Omental fat pad (tissue), 4 donors: ENCODE results near the gene TOMM40. TPM values are rescaled to one million over a fixed set of nuclear protein-coding genes. Genes with fewer than 3 reads are reported as not detected.
"Not testable (repeated sequence)": the region's sequence is repeated elsewhere in the genome, so short reads cannot be mapped to it uniquely, and the experiment has no call there.

Experiments
- ATAC-seq: fragments of 150-250 bp; one replicate; pipeline ENCODE4 v1.9.1; 2016; ENCODE audit warnings: mild to moderate bottlenecking, moderate library complexity; ENCODE audit not compliant: low FRiP score
- DNase-seq: peaks from one replicate; pipeline ENCODE4 v3.0.0-alpha.2; 2019; ENCODE audit warnings: low spot score
- CTCF ChIP-seq, 3 donors: fragments of 450-650 bp; IDR thresholded peaks; one replicate each; pipeline ENCODE4 v1.5.1; 2016 to 2017; ENCODE audit warnings: antibody characterized with exemption in 3 of 3, mild to moderate bottlenecking in 3 of 3, moderate library complexity in 2 of 3
- total RNA-seq, 4 donors: library from RNA; depleted of rRNA; stranded (reverse); fragments of >200 nt; gene quantifications; one replicate each; pipeline ENCODE4 v1.1.0, GENCODE V29; 2016

Gene TOMM40
- total RNA-seq, 4 donors from 2014 or later: 37.2 to 121 (median 44.2) TPM

DNA sequence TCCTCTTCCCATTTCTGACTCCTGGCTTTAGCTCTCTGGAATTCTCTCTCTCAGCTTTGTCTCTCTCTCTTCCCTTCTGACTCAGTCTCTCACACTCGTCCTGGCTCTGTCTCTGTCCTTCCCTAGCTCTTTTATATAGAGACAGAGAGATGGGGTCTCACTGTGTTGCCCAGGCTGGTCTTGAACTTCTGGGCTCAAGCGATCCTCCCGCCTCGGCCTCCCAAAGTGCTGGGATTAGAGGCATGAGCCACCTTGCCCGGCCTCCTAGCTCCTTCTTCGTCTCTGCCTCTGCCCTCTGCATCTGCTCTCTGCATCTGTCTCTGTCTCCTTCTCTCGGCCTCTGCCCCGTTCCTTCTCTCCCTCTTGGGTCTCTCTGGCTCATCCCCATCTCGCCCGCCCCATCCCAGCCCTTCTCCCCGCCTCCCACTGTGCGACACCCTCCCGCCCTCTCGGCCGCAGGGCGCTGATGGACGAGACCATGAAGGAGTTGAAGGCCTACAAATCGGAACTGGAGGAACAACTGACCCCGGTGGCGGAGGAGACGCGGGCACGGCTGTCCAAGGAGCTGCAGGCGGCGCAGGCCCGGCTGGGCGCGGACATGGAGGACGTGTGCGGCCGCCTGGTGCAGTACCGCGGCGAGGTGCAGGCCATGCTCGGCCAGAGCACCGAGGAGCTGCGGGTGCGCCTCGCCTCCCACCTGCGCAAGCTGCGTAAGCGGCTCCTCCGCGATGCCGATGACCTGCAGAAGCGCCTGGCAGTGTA, 17.2 kb downstream of the TOMM40 start:
- no peak for TF ChIP-seq CTCF (IDR thresholded peaks at IDR 0.05)
- ATAC-seq (no peak), DNase-seq (no peak)

DNA sequence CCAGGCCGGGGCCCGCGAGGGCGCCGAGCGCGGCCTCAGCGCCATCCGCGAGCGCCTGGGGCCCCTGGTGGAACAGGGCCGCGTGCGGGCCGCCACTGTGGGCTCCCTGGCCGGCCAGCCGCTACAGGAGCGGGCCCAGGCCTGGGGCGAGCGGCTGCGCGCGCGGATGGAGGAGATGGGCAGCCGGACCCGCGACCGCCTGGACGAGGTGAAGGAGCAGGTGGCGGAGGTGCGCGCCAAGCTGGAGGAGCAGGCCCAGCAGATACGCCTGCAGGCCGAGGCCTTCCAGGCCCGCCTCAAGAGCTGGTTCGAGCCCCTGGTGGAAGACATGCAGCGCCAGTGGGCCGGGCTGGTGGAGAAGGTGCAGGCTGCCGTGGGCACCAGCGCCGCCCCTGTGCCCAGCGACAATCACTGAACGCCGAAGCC, 17.8 kb downstream of the TOMM40 start:
- ATAC-seq (no peak), DNase-seq (no peak)
- no peak for TF ChIP-seq CTCF (IDR thresholded peaks at IDR 0.05)

DNA sequence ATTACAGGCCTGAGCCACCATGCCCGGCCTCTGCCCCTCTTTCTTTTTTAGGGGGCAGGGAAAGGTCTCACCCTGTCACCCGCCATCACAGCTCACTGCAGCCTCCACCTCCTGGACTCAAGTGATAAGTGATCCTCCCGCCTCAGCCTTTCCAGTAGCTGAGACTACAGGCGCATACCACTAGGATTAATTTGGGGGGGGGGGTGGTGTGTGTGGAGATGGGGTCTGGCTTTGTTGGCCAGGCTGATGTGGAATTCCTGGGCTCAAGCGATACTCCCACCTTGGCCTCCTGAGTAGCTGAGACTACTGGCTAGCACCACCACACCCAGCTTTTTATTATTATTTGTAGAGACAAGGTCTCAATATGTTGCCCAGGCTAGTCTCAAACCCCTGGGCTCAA, 18.7 kb downstream of the TOMM40 start:
- no peak for TF ChIP-seq CTCF (IDR thresholded peaks at IDR 0.05)
- no peak for ATAC-seq
- DNase-seq: no peak

GRCh38 chr19:44911896-44912295, 20.8 kb downstream of the TOMM40 start:
- not testable (repeated sequence) for DNase-seq, ATAC-seq

GRCh38 chr19:44912854-44913253, 21.8 kb downstream of the TOMM40 start:
- no peak for TF ChIP-seq CTCF (IDR thresholded peaks at IDR 0.05)
- DNase-seq: no peak
- no peak for ATAC-seq

- DNase-seq, ATAC-seq: not testable (repeated sequence)
Observed at GRCh38 chr19:44913512-44914432, 22.7 kb downstream of the TOMM40 start.

DNA sequence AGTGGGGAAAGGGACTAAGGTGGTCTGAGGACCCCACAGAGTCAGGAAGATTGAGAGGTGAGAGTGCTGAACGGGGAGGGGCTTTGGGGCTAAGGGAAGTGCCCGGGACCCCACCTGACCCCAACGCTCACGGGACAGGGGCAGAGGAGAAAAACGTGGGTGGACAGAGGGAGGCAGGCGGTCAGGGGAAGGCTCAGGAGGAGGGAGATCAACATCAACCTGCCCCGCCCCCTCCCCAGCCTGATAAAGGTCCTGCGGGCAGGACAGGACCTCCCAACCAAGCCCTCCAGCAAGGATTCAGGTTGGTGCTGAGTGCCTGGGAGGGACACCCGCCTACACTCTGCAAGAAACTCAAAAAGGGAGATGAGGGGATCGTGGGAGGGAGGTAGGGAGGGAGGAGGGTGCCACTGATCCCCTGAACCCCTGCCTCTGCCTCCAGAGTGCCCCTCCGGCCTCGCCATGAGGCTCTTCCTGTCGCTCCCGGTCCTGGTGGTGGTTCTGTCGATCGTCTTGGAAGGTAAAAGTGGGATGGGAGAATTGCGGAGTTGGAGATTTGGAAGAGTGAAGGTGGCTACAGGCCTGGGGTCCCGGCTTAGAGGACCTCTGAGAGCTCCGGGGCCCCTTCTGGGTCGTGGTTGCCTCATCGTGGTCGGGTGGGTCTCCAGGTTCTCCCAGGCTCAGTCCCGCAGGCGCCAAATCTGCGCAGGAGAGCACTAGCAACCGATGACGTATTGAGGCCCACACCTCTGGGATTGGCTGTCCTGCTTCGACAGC, 23.6 kb downstream of the TOMM40 start, which contains the start of gene APOC1:
Gene APOC1, plus strand, starts transcription at position 176 of the 774 bp plus-strand sequence. Its CDS starts 284 bp downstream, at position 460.
- DNase-seq (peak; percentile 73), ATAC-seq (peak; percentile 80)

GRCh38 chr19:44924243-44924725, 33.2 kb downstream of the TOMM40 start:
- no peak for ATAC-seq
- no peak for DNase-seq
- TF ChIP-seq CTCF (IDR thresholded peaks at IDR 0.05): no peak
